ENCODE results near the gene RWDD2A. TPM values are rescaled to one million over a fixed set of nuclear protein-coding genes. Genes with fewer than 3 reads are reported as not detected.

Gene RWDD2A
- total RNA-seq, 4 donors from 2014 or later, result 1.8 to 4.8 (median 3.4) TPM

DNA sequence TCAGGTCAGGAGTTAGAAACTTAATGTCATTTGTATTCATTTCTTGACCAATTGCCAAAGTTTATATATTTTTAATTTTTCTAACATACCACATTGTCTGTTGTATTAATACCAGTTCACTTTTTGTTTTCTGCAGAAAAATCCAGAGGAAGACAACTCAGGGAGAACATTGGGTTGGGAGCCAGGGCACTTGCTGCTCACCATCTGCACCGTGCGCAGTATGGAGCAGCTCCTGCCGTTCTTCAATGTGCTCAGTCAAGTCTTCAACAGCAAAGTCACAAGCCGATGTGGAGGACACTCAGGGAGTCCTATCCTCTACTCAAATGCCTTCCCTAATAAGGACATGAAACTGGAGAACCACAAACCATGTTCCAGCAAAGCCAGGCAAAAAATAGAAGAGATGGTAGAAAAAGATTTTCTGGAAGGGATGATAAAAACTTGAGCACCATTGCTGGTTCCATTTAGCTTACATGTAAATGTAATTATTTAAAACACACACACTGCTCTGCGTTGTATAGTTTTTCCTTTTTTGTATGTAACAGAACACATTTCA, 25.4 kb upstream of the RWDD2A start:
- TF ChIP-seq, protein P1, sequence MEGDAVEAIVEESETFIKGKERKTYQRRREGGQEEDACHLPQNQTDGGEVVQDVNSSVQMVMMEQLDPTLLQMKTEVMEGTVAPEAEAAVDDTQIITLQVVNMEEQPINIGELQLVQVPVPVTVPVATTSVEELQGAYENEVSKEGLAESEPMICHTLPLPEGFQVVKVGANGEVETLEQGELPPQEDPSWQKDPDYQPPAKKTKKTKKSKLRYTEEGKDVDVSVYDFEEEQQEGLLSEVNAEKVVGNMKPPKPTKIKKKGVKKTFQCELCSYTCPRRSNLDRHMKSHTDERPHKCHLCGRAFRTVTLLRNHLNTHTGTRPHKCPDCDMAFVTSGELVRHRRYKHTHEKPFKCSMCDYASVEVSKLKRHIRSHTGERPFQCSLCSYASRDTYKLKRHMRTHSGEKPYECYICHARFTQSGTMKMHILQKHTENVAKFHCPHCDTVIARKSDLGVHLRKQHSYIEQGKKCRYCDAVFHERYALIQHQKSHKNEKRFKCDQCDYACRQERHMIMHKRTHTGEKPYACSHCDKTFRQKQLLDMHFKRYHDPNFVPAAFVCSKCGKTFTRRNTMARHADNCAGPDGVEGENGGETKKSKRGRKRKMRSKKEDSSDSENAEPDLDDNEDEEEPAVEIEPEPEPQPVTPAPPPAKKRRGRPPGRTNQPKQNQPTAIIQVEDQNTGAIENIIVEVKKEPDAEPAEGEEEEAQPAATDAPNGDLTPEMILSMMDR (IDR thresholded peaks at IDR 0.05), result no peak
- DNase-seq (ENCODE audit: low spot score), result no peak

DNA sequence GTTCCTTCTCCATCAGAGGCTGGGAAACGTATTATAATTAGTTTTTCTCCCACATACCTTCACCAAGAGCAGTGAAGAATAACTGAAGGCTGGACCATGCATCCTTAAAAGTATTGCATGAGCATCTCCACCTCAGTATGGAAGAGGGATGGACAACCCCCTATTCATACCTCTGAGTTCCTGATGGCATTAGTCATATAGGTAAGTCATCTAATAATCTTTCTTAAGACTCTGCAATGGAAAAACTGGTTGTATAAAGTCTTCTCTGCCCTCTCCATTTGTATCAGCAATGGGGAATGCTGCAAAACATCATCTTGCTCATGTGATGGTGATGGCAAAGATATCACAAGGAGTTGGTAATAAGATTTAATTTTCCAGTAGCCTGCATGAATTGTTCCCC, 24.6 kb upstream of the RWDD2A start:
- TF ChIP-seq, protein P1 (IDR thresholded peaks at IDR 0.05), result no peak
- DNase-seq (ENCODE audit: low spot score), result no peak
- ATAC-seq (ENCODE audit: low FRiP score), result no peak

More for the DNA sequence above, 25.4 kb upstream of the RWDD2A start:
- no peak for ATAC-seq (ENCODE audit: low FRiP score)

DNA sequence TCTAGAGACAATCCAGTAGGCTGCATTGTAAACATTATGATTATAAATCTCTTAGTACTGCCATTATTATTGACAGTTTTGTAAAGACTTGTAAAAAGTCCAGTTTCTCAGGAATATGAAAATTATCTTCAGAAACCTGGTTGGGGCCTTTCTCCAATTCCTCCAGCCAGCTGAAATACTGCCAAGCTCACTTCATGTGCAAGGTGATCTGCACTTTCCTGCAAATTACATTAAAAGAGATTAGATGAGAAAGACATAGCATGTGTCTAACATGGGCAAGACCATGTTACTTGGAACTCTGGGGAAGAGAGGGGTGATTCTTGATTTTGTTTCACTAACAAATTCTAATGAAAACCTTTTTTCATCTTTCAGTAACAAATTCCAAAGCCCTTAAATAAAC, 24.1 kb upstream of the RWDD2A start:
- DNase-seq (ENCODE audit: low spot score), result no peak
- TF ChIP-seq, protein P1 (IDR thresholded peaks at IDR 0.05), result no peak
- ATAC-seq (ENCODE audit: low FRiP score), result no peak

DNA sequence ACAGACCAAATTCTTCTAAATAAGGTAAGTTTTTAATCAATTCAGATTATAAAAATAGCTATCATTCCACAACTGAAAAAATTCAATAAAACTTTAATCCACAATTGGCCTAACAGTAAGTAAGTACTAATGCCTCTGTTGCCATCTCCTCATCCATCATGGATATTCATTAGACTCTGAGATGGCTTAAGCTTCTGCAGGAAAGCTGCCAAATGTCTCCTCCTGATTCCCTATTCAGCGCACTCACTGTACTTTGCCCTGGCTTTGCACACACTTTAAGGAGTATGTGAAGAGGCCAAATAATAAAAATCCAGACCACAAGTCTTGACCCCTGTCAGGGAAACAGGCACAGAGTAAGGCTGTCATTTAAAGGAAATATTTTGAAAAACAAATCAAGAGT, 23.6 kb upstream of the RWDD2A start:
- TF ChIP-seq, protein P1 (IDR thresholded peaks at IDR 0.05), result no peak

DNA sequence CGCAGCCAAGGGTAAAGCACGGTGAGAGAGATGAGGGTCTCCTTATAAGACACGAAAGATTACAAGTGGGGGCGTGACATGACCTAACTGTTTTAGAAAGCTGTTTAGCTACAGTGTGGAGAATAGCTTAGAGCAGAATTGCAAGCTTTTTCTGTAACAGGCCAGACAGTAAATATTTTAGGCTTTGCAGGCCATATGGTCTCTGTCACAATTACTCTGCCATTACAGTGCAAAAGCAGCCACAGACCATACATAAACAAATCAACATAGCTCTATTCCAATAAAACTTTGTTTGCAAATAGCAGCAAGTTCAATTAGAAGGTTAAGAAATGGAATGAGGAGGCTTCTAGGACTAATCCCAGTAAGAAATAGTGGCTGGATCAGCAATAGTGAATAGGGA, 16.9 kb upstream of the RWDD2A start:
- no peak for ATAC-seq (ENCODE audit: low FRiP score)
- TF ChIP-seq, protein P1 (IDR thresholded peaks at IDR 0.05), result no peak
- no peak for DNase-seq (ENCODE audit: low spot score)

More for the DNA sequence above, 23.6 kb upstream of the RWDD2A start:
- no peak for ATAC-seq (ENCODE audit: low FRiP score)
- no peak for DNase-seq (ENCODE audit: low spot score)

DNA sequence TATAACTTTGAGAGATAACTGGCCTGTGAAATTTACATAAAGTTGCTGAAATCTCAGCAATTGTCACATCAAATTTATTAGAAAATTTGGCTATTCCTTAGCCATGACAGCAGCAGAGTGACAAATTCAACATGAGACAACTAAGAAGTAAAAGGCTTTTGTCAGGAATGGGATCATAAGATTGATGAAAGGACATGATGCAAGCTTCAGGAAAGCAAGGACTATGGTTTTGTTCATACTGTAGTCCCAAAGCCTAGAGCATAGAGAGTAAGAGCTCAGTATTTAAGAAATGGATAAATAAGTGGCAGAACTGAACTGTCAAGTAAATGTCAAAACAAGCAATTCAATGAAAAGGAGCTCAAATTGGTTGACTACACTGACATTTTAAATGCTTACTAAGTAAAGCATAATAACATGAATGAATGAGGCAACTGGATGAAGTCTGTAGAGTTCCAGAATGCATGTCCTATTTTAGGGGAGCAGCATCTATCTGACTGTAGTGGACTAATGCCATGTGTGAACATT, 12.7 kb upstream of the RWDD2A start:
- TF ChIP-seq, protein P1 (IDR thresholded peaks at IDR 0.05), result no peak
- no peak for ATAC-seq (ENCODE audit: low FRiP score)
- no peak for DNase-seq (ENCODE audit: low spot score)

DNA sequence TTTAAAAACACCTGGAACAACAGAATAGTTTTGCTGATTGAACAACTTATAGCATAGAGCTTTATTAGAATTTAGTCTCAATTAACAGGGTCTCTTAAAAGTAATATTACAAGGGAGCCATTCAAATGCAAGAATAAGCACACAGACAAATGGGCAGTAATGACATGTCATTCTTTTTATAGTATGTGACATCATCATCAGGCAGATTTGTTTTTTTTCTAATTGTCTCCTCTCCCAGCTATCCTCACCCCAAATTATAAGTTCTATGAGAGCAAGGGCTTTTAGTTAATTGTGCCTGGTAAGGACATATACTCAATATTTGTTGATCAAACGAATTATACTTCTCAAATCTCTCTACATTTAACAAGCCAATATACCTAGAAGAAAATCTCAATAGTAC, 11.0 kb upstream of the RWDD2A start:
- ATAC-seq (ENCODE audit: low FRiP score), result no peak
- no peak for DNase-seq (ENCODE audit: low spot score)
- TF ChIP-seq, protein P1 (IDR thresholded peaks at IDR 0.05), result no peak
